GM23248 (cell line): ENCODE results near the gene DYNLT1.

ENCODE experiments used
- EZH2 ChIP-seq: fragments of 200-600 bp; sonication (generic); IDR thresholded peaks from 2 replicates; pipeline ENCODE4 v1.6.1; 2018; ENCODE audit warnings: antibody characterized with exemption, mild to moderate bottlenecking; ENCODE audit not compliant: insufficient read depth, poor library complexity, severe bottlenecking
- EZH2phosphoT487 ChIP-seq: fragments of 200-600 bp; sonication (generic); IDR thresholded peaks from 2 replicates; pipeline ENCODE4 v1.6.1; 2018; ENCODE audit warnings: antibody characterized with exemption, moderate library complexity, mild to moderate bottlenecking, low read depth; ENCODE audit not compliant: insufficient read depth

DNA sequence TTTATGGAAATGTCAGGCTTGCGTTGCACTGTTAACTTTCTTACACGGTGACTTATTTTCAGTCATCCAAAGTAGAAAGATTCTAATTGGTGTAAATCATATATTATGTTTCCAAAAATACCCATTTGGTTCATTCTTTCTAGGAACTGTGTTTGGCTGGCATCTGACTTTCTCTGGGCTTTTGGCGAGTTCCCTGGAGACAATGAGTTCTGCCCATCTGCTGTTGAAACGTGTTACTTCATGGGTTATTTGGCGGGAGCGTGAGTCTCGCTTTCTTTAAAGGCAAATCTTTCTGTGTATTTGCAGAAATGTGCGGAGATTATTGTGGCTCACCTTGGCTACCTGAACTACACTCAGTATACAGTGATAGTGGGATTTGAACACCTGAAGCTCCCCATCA, 55.2 kb downstream of the DYNLT1 start:
- TF ChIP-seq EZH2 (no peak), EZH2phosphoT487 (no peak)
